ENCODE data around the gene TERF2IP.

Gene TERF2IP

DNA sequence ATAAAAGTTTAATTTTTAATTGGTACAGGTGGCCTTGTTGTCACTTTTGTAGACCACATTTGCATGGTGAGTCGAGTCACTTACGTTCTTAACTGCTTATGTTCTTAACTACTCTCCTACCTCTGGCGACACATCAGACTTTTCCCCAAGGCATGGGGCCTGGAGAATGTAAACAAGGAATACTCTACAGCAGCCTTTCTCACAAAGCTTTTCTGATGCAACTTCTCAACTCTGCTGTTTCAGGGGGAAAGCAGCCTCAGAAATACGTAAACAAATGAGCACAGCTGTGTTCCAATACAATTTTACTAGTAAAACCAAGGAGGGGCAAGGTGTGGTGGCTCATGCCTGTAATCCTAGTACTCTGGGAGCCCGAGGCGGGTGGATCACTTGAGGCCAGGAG is 7.0 kb upstream of the TERF2IP start:
- no peak for DNase-seq

DNA sequence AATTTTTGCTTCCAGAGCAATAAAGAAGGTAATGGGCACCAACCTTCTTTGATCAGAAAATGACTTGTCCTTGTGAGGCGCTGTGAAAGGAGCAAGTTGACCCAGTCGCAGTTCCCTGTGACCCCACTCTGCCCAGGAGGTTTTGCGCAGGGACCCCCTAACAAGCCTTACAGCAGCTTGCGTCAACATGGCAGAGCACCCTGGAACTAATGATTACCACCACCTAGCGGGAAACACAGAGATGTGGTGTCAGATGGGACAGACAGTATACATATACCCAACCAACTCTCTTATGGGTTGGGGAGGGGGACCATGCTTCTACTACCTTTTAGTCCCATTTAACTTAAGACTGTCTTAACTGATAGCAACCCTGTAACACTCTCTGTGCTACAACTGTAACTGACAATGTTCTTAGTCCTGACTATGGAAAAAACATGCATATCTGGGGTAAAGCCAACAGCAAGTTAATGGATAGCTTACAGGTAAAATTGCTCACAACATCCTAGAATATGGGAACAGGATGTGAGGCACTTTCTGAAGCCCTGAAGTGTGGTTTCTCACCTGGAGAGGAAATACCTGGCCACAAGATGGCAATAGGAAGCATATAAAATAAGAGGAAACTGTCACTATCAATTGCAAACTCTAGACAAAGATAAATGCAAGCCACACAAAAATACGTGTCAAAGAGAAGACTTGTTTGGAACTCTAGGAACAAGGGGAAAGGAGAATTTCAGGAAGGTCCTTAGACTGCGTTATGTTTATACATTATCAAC is 3.1 kb upstream of the TERF2IP start:
- DNase-seq: no peak

DNA sequence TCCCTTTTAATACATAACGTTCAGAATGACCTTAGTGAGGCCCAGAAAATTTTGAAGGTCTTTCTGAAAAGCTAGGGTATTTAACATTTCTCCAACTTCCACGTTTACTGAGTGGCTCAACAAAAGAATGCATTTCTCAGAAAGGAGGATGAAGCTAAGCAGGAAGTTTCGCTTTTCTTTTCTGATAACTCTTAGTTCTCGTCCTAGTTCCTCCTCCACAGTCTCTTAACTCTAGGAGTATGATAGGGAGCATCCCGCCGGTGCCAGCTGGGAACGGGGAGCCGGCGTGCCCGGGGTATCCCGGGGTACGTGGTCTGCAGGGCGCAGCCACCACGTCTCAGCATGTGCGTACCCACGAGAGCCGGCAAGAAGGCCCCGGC is 471 bp upstream of the TERF2IP start:
- no peak for DNase-seq

DNA sequence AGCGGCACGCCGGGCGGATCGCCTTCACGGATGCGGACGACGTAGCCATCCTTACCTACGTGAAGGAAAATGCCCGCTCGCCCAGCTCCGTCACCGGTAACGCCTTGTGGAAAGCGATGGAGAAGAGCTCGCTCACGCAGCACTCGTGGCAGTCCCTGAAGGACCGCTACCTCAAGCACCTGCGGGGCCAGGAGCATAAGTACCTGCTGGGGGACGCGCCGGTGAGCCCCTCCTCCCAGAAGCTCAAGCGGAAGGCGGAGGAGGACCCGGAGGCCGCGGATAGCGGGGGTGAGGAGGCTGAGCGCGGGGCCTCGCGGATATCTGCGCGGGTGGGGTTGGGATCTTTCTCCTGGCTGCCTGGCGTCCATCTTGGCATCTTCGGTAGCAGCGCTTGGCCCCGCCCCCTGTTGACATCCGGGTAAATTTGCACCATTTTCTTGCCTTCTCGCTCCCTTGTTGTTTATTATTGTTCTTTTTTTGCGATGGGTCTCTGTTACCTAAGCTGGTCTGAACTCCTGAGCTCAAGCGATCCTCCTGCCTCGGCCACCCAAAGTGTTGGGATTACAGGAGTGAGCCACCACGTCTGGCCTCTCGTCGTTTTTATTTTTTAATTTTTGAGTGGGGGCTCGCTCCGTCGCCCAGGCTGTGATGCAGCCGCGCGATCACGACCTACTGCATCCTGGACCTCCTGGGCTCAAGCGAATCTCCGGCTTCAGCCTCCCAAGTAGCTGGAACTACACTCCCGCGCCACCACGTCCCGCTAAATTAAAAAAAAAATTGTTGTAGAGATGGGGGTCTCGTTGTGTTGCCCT is 898 bp downstream of the TERF2IP start:
- DNase-seq: peak; percentile 86 to 87

DNA sequence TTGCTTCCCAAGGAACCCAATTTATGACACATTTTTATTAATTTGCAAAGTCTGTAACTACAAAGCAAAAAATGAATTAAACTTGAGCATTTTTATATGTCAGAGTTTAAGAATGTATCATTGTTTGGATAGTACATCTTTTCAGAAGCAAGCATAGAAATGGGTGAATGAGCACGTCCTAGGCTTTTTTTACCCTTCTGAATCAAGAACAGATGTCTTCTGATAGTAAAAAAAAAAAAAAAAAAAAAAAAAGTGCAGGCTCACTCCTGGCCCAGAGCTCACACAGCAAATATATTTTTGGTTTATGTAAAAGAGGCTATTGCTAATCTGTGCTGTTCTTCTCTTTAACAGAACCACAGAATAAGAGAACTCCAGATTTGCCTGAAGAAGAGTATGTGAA is 6.3 kb downstream of the TERF2IP start:
- no peak for DNase-seq

DNA sequence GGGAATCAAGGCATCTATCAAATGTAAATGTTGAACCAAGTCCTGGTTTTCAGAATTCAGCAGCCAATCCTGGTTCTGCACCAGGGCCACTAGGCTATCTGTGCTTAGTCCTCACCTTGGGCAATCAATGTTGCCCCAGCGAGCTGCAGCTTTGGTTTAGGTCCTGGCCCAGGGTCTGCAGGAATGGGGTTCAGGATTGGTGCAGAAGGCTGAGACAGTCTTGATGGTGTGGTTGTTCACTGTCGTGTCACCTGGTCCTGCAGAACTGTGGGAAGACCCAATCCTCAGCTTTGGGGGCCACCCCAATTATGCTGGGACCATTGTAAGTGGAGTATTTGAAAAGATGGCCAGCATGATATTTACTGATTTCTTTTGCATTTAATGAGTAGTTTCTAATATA is 10.6 kb downstream of the TERF2IP start:
- DNase-seq: no peak

DNA sequence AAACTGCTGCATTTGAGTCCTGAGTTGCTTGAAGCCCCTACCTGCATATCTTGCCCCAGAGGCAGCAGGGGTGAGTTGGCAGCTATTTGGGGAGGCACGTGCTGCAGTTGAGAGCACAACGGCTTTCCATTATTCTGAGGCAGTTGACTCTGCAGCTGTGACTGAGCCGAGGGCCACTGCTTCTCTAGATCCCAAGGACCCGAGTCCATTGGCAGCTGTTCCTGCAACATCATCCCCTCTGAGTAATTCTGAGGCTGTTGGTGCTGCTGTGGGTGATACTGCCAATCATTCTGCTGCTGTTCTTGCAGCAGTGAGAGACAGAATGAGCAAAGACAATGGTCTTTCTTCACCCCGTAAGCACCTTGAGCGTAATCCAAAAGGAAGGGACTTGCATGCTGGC is 12.7 kb downstream of the TERF2IP start:
- DNase-seq: no peak

DNA sequence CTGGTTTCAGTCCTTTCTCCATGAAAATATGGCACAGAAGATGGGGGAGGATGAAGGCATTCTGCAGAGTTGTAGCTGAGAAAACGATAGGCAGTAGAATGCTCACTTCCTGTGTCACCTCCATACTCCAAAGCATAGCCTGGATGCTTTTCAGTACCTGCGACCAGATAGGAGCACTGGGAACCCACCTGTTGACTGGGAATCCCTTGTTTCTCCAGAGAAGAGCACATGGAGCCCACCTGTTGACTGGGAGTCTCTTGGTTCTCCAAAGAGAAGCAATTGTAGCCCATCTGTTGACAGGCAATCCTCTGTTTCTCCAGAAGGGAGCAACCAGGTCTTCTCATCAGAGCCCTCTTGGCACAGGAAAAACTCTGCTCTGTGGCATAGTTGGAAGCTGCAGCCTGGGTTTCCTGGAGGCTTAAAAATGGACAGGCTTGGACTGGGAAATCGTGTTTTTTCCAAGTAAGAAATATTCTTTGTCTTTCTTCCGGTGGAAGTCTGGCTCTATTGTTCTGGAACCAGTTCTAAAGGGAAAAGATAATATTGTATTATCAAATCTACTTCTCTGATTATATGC is 13.2 kb downstream of the TERF2IP start:
- no peak for DNase-seq

DNA sequence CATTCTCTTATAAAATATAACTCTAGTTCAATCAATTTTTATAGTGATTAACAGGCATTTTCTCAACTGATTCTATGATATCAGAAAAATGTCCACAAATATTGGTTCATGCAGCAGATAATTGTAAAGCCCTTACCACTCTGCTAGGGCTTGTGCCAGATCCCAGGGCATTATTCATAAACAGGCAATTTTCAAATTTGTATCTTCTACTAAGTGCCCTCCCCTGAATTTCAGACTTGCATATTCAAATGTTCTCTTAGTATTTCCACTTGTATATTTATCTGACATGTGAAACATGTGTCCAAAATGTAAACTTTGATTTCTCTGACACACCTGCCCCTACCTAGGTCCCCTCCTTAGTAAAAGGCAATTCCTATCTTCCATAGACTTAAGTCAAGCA is 19.9 kb downstream of the TERF2IP start:
- DNase-seq: no peak

DNA sequence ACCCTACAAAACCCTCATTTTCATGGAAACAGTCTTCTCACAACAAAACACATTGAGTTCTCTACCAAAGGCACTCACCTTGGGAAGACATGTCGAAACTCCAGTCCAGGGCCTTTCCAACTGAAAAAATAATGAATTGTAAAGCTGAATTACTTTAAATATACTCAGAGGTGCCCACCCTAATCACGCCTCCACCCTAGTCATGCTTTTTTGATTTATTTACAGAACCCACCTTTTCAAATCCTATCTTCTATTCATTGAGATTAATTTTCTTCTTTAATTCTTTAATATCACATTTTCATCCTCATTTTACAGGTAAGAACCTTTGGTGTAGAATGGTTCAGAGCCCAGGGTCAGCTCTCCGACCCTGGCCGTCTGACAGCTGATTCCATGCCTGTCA is 29.3 kb downstream of the TERF2IP start, which contains the start of gene CPHXL2:
Gene CPHXL2 (minus strand): TSS at position 101 of the 400 bp plus-strand sequence. CDS start 10 bp downstream, at position 91.
- no peak for DNase-seq

DNA sequence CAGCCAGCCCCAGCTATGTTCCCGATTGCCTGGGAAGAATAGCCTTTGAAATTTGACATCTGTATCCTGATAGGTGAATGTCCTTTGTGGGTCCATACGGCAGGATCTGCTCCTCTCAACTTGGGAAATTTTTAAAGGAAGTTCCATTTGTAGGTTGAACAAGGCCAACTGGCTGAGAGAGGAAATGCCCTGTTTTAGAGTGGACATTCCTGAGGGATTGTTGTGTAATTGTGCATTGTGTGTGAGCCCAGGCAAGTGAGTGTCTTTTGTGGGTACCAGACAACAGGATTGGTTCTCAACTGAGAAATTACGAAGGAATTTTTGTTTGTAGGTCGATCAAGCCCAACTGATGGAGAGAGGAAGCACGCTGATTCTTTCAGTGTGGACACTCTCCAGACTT is 31.8 kb downstream of the TERF2IP start:
- no peak for DNase-seq

DNA sequence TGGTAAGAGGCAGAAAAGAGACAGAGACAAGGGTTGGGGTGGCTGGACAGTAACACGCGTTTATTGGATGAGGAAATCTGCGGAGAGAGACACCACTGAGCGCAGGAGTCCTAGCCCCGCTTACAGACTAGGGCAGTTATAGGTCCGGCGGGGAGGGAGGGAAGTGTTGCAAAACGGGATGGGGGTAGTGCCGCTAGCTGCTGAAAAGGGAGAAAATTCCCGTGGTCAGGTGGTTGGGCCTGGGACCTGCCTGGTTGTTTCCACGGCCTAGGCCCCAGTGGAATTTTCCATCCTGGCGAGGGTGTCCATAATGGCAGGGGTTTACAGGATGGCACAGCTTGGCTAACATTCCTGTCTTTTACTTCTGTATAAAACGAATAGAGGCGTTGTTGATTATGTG is 34.7 kb downstream of the TERF2IP start:
- no peak for DNase-seq

DNA sequence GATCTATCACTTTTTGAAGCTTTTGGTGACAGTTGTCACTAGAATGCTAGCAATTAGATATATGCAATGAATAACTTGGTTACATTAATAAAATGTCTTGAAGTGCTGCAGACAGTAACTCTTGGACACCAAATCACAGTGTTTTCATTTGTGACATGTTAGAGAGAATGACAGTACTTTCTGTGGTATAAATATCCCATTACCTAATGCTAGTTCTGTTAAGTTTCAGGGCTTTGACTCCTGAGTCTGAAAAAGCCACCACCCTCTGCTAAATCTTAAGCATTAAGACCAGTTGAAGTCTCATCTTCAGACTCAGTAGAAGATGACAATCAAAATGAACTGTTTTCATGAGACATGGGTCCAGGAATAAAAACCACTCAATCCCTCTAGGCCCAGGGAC is 39.8 kb downstream of the TERF2IP start:
- no peak for DNase-seq

DNA sequence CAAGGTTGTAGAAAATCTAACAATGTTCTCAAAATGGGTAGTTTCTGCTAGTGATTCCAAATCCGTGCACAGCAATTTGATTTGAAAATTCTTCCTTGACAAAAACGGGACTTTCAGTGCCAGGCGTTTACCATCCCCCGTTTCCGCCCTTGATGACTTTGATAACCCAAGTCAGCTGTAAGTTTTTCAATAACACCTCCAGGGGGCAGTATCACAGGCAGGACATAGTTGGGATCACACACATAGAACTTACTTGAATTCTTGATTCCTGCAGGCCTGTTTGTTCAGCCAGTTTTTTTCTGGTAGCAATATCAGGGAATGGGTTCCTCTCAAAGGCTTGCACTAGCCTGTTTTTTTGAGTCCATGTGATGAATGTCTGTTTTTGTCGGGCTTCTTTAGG is 48.1 kb downstream of the TERF2IP start:
- no peak for DNase-seq

DNA sequence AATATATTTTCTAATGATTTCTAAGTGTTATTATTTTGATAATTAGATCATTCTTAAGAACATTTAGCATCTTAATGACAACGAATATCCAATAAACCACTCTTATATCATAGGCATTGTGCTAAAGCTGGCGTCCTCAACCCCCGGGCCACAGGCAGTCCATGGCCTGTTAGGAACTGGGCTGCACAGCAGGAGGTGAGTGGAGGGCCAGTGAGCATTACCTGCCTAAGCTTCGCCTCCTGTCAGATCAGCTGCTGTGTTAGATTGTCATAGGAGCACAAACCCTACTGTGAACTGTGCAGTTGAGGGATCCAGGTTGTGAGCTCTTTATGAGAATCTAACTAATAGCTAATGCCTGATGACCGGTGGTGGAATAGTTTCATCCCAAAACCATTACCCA is 50.0 kb downstream of the TERF2IP start:
- DNase-seq: no peak

DNA sequence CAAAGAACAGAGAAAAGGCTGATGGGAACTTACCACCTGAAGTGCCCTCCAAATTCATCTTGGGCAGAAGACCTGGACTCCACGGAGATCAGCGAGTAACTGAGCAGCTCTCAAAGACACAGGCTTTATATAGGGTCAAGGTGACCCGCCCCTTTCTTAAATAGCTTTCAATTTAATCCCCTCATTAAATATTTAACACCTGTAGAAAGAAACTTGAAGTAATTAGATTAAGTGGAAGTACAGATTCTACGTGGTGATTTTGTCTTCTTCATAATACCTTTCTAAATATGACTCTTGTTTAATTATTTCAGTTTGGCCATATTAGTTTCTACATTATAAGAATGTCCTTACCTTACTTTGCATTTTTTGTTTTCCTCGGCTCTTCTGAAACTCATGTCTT is 53.8 kb downstream of the TERF2IP start, which contains the start of gene DUXB:
Gene DUXB (minus strand): TSS at position 101 of the 400 bp plus-strand sequence. CDS start 43 bp downstream, at position 58.
- DNase-seq: no peak

DNA sequence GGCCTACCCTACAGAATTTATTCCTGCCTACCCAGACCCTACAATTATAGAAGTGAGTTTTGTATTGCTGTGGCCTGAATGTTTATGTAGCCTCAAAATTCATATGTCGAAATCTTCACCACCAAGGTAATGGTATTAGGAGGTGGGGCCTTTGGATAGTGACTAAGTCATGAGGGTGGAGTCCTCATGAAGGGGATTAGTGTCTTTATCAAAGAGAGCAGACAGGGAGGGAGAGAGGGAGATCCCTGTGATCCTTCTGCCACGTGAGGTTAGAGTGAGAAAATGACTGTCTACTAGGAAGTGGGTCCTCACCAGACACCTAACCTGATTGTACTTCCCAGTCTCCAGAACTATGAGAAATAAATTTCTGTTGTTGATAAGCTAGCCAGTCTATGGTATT is 54.7 kb downstream of the TERF2IP start:
- DNase-seq: no peak

DNA sequence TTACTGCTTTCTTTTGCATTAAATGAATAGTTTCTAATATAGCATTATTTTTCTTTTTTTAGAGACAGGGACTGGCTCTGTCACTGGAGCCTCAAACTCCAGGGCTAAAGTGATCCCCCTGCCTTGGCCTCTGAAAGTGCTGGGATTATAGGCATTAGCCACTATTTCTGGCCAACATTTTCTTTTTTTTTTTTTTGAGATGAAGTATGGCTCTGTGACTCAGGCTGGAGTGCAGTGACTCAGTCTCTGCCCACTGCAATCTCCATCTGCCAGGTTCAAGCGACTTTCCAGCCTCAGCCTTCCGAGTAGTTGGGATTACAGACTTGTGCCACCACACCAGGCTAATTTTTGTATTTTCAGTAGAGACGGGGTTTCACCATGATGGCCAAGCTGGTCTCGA is 55.7 kb downstream of the TERF2IP start:
- no peak for DNase-seq

All from activated CD4-positive, alpha-beta T cell treated with anti-CD3 and anti-CD28 coated beads for 4 hours (primary cell).